Erythroblast (primary cell): ENCODE results near the gene CCDC80.

Experiments
- GATA1 ChIP-seq: IDR thresholded peaks from 2 replicates; pipeline ENCODE4 v1.6.1; 2011; ENCODE audit warnings: low read depth, mild to moderate bottlenecking, control low read depth, low read length, moderate library complexity
- POLR2A ChIP-seq: IDR thresholded peaks from 2 replicates; pipeline ENCODE4 v1.6.1; 2011; ENCODE audit warnings: mild to moderate bottlenecking, low read length

GRCh38 chr3:112585782-112586181 is 55.2 kb downstream of the CCDC80 start:
- TF ChIP-seq POLR2A (no peak), GATA1 (no peak)
